ENCODE data around the gene MUC5B. TPM values are rescaled to one million over a fixed set of nuclear protein-coding genes. Genes with fewer than 3 reads are reported as not detected.

Gene MUC5B
- total RNA-seq, 1 experiment from 2014 or later = not detected

- no TSS peak for BruUV-seq (replicated peaks)
- Mint-ChIP-seq H3K27me3 (ENCODE audit: insufficient read depth, unreplicated experiment) (no peaks in the 10 kb centered on the region), H3K36me3 (ENCODE audit: insufficient read depth, unreplicated experiment) (no peaks in the 10 kb centered on the region), H3K4me3 (ENCODE audit: unreplicated experiment) (no peak overlapping the region), H3K4me1 (ENCODE audit: insufficient read depth, unreplicated experiment) (no peaks in the 10 kb centered on the region), H3K9me3 (ENCODE audit: unreplicated experiment) (no peaks in the 10 kb centered on the region), H3K27ac (ENCODE audit: low read depth, unreplicated experiment) (no peak overlapping the region)
- ChIA-PET POLR2A (no interaction called here), CTCF (interaction anchor here (0.6 kb wide), 1 partner anchor 417 kb away, joined by 3 read pairs; no protein-coding TSS in a partner anchor)
- intact Hi-C loops (cut with micrococcal nuclease) = no loop called here
- no peak for TF ChIP-seq CTCF (IDR thresholded peaks at IDR 0.05; ENCODE audit: unreplicated experiment)
- no peak for DNase-seq (ENCODE audit: unreplicated experiment)
These were observed 12.5 kb downstream of the MUC5B start for GRCh38 chr11:1235306-1235900.

- CTCF ChIA-PET = interaction anchor here (0.6 kb wide), 1 partner anchor 417 kb away, joined by 3 read pairs; no protein-coding TSS in a partner anchor
These were observed 13.0 kb downstream of the MUC5B start for GRCh38 chr11:1235901-1236315.

GRCh38 chr11:1236316-1237127 lies 13.7 kb downstream of the MUC5B start:
- intact Hi-C loops (cut with micrococcal nuclease) = no loop called here
- no peaks in the 10 kb centered on the region for H3K36me3 Mint-ChIP-seq (ENCODE audit: insufficient read depth, unreplicated experiment)

More at GRCh38 chr11:1235901-1236315, 13.0 kb downstream of the MUC5B start:
- Mint-ChIP-seq H3K4me1 (ENCODE audit: insufficient read depth, unreplicated experiment) (no peaks in the 10 kb centered on the region), H3K9me3 (ENCODE audit: unreplicated experiment) (no peaks in the 10 kb centered on the region), H3K36me3 (ENCODE audit: insufficient read depth, unreplicated experiment) (no peaks in the 10 kb centered on the region), H3K27ac (ENCODE audit: low read depth, unreplicated experiment) (no peak overlapping the region), H3K4me3 (ENCODE audit: unreplicated experiment) (no peak overlapping the region), H3K27me3 (ENCODE audit: insufficient read depth, unreplicated experiment) (no peaks in the 10 kb centered on the region)
- TF ChIP-seq CTCF (IDR thresholded peaks at IDR 0.05; ENCODE audit: unreplicated experiment) = no peak
- POLR2A ChIA-PET = no interaction called here
- intact Hi-C loops (cut with micrococcal nuclease) = no loop called here
- BruUV-seq (replicated peaks) = no TSS peak
- no peak for DNase-seq (ENCODE audit: unreplicated experiment)

More at GRCh38 chr11:1236316-1237127, 13.7 kb downstream of the MUC5B start:
- no peak for TF ChIP-seq CTCF (IDR thresholded peaks at IDR 0.05; ENCODE audit: unreplicated experiment)
- DNase-seq (ENCODE audit: unreplicated experiment) = no peak
- POLR2A ChIA-PET = interaction anchor here (0.6 kb wide), 1 partner anchor 295 kb away, joined by 3 read pairs; no protein-coding TSS in a partner anchor
- BruUV-seq (replicated peaks) = no TSS peak
- Mint-ChIP-seq H3K4me3 (ENCODE audit: unreplicated experiment) (no peak overlapping the region), H3K9me3 (ENCODE audit: unreplicated experiment) (no peaks in the 10 kb centered on the region), H3K4me1 (ENCODE audit: insufficient read depth, unreplicated experiment) (no peaks in the 10 kb centered on the region), H3K27me3 (ENCODE audit: insufficient read depth, unreplicated experiment) (no peaks in the 10 kb centered on the region), H3K27ac (ENCODE audit: low read depth, unreplicated experiment) (no peak overlapping the region)
- CTCF ChIA-PET = interaction anchor here (0.6 kb wide), 1 partner anchor 34 kb away, joined by 3 read pairs; no protein-coding TSS in a partner anchor

Data from MCF 10A (cell line).